SU-DHL-6 (cell line): ENCODE measurements around the gene SRPK1.

ENCODE experiments used
- H2AFZ ChIP-seq: fragments of 200-600 bp; sonication (generic); 2 replicates; pipeline ENCODE4 v1.6.1; 2014; ENCODE audit warnings: low read depth, mild to moderate bottlenecking, moderate library complexity, mixed read lengths, antibody characterized with exemption, low read length; ENCODE audit not compliant: severe bottlenecking
- H3F3A ChIP-seq: fragments of 200-600 bp; shearing (Covaris generic); 2 replicates; pipeline ENCODE4 v1.6.0; 2016; ENCODE audit warnings: antibody characterized with exemption, mild to moderate bottlenecking; ENCODE audit not compliant: insufficient read depth
- H3K27ac ChIP-seq: fragments of 200-600 bp; sonication (generic); 2 replicates; pipeline ENCODE4 v1.5.1; 2016; ENCODE audit warnings: low read depth, mild to moderate bottlenecking, low read length, moderate library complexity, mixed read lengths
- H3K27me3 ChIP-seq: fragments of 200-600 bp; sonication (generic), shearing (Covaris generic); 2 replicates; pipeline ENCODE4 v1.6.0; 2014; ENCODE audit warnings: mild to moderate bottlenecking, low read length
- H3K36me3 ChIP-seq: fragments of 200-600 bp; sonication (generic); 2 replicates; pipeline ENCODE4 v1.6.1; 2014; ENCODE audit warnings: mild to moderate bottlenecking, low read length, mixed read lengths
- H3K4me2 ChIP-seq: fragments of 300-600, 200-600 bp; shearing (Covaris generic), sonication (generic); 2 replicates; pipeline ENCODE4 v1.6.0; 2014; ENCODE audit warnings: low read length, low read depth, mild to moderate bottlenecking; ENCODE audit not compliant: poor library complexity, severe bottlenecking
- H3K4me3 ChIP-seq: fragments of 200-600 bp; sonication (generic); 2 replicates; pipeline ENCODE4 v1.5.1; 2014; ENCODE audit warnings: antibody characterized with exemption, low read length, mild to moderate bottlenecking, mixed read lengths; ENCODE audit not compliant: insufficient read depth, poor library complexity, severe bottlenecking
- H3K79me2 ChIP-seq: fragments of 200-600 bp; sonication (generic); 2 replicates; pipeline ENCODE4 v1.6.1; 2014; ENCODE audit warnings: mild to moderate bottlenecking, low read length, moderate library complexity; ENCODE audit not compliant: insufficient read depth
- H3K9ac ChIP-seq: fragments of 200-600 bp; sonication (generic); 2 replicates; pipeline ENCODE4 v1.7.0; 2014; ENCODE audit warnings: mild to moderate bottlenecking, low read length
- H3K9me2 ChIP-seq: fragments of 200-600 bp; sonication (generic); replicated peaks from 2 replicates; pipeline ENCODE4 v1.6.1; 2014; ENCODE audit warnings: low read length; ENCODE audit not compliant: insufficient read depth
- H3K9me3 ChIP-seq: fragments of 200-600 bp; sonication (generic); 2 replicates; pipeline ENCODE4 v1.6.1; 2014; ENCODE audit warnings: low read length, mixed read lengths; ENCODE audit not compliant: insufficient read depth
- H4K20me1 ChIP-seq: fragments of 200-600 bp; sonication (generic); 2 replicates; pipeline ENCODE4 v1.6.1; 2014; ENCODE audit warnings: low read depth, mild to moderate bottlenecking, antibody characterized with exemption, low read length, moderate library complexity, mixed read lengths
- CTCF ChIP-seq: fragments of 200-600 bp; sonication (generic); IDR thresholded peaks from one replicate; pipeline ENCODE4 v1.5.1; 2017; ENCODE audit warnings: antibody characterized with exemption, mild to moderate bottlenecking, low read length, moderate library complexity; ENCODE audit not compliant: insufficient read depth, poor library complexity, severe bottlenecking
- EZH2phosphoT487 ChIP-seq: fragments of 200-600 bp; sonication (generic), shearing (Covaris generic); conservative IDR thresholded peaks from 2 replicates; pipeline ENCODE4 v1.6.1; 2018; ENCODE audit warnings: mild to moderate bottlenecking, antibody characterized with exemption, low read length, moderate library complexity, mixed read lengths

The SRPK1 gene

GRCh38 chr6:35898003-35898402 lies 22.9 kb downstream of the SRPK1 start:
- Histone ChIP-seq H3K36me3 (peaks cover 26% of the 10 kb centered on the region), H4K20me1 (peaks cover 36% of the 10 kb centered on the region), H3K79me2 (peaks cover 99% of the 10 kb centered on the region)

GRCh38 chr6:35897486-35897885 lies 23.4 kb downstream of the SRPK1 start:
- Histone ChIP-seq H2AFZ (no peak overlapping the region), H3F3A (no peaks in the 10 kb centered on the region; the same call in 1 of the 2 replicates), H3K36me3 (peaks cover 32% of the 10 kb centered on the region), H3K4me2 (no peak overlapping the region), H3K9me3 (no peaks in the 10 kb centered on the region), H4K20me1 (peaks cover 40% of the 10 kb centered on the region), H3K4me3 (no peak overlapping the region), H3K9me2 (no peaks in the 10 kb centered on the region), H3K79me2 (peaks cover 99% of the 10 kb centered on the region), H3K27me3 (no peaks in the 10 kb centered on the region), H3K27ac (no peak overlapping the region), H3K9ac (no peak overlapping the region)
- TF ChIP-seq EZH2phosphoT487 (no peak), CTCF (no peak)

More at GRCh38 chr6:35898003-35898402, 22.9 kb downstream of the SRPK1 start:
- Histone ChIP-seq H3F3A (no peaks in the 10 kb centered on the region; the same call in 1 of the 2 replicates), H3K9me3 (no peaks in the 10 kb centered on the region), H2AFZ (no peak overlapping the region), H3K9me2 (no peaks in the 10 kb centered on the region), H3K4me3 (no peak overlapping the region), H3K27me3 (no peaks in the 10 kb centered on the region), H3K4me2 (no peak overlapping the region), H3K9ac (no peak overlapping the region), H3K27ac (no peak overlapping the region)
- no peak for TF ChIP-seq EZH2phosphoT487
- TF ChIP-seq CTCF: no peak

GRCh38 chr6:35897036-35897435 lies 23.9 kb downstream of the SRPK1 start:
- no peak overlapping the region for H2AFZ ChIP-seq
- H3K27ac ChIP-seq: no peak overlapping the region
- H3K36me3 ChIP-seq: peaks cover 32% of the 10 kb centered on the region
- no peaks in the 10 kb centered on the region for H3K9me2 ChIP-seq
- no peak overlapping the region for H3K9ac ChIP-seq
- TF ChIP-seq EZH2phosphoT487 (no peak), CTCF (no peak)
- H3F3A ChIP-seq: no peaks in the 10 kb centered on the region; the same call in 1 of the 2 replicates
- H3K4me2 ChIP-seq: no peak overlapping the region
- H3K79me2 ChIP-seq: peaks cover 99% of the 10 kb centered on the region
- H3K9me3 ChIP-seq: no peaks in the 10 kb centered on the region
- H4K20me1 ChIP-seq: peaks cover 43% of the 10 kb centered on the region
- H3K27me3 ChIP-seq: no peaks in the 10 kb centered on the region
- no peak overlapping the region for H3K4me3 ChIP-seq
